Neuronal stem cell (in vitro differentiated cells): ENCODE results near the gene CHN1. TPM values are rescaled to one million over a fixed set of nuclear protein-coding genes. Genes with fewer than 3 reads are reported as not detected.

Source experiments
- DNase-seq: peaks from one replicate; pipeline ENCODE4 v3.0.0-alpha.2; 2013; ENCODE audit warnings: low spot score
- H2AFZ ChIP-seq: one replicate; pipeline ENCODE4 v1.6.1; 2013; ENCODE audit warnings: mild to moderate bottlenecking, low read length, inconsistent platforms
- H2AK5ac ChIP-seq: 2 replicates; pipeline ENCODE4 v1.6.1; 2013; ENCODE audit warnings: low read depth, mild to moderate bottlenecking, inconsistent platforms, low read length, moderate library complexity, mixed read lengths
- H2BK120ac ChIP-seq: 2 replicates; pipeline ENCODE4 v1.6.1; 2013; ENCODE audit warnings: low read depth, mild to moderate bottlenecking, inconsistent platforms, low read length, moderate library complexity, mixed read lengths
- H2BK12ac ChIP-seq: one replicate; pipeline ENCODE4 v1.6.1; 2013; ENCODE audit warnings: low read length, inconsistent platforms
- H2BK15ac ChIP-seq: 2 replicates; pipeline ENCODE4 v1.6.1; 2013; ENCODE audit warnings: mild to moderate bottlenecking, low read length, inconsistent platforms, mixed read lengths
- H2BK5ac ChIP-seq: one replicate; pipeline ENCODE4 v1.6.1; 2013; ENCODE audit warnings: inconsistent platforms, mild to moderate bottlenecking, low read length, moderate library complexity
- H3K14ac ChIP-seq: one replicate; pipeline ENCODE4 v1.6.1; 2013; ENCODE audit warnings: low read length, inconsistent platforms
- H3K18ac ChIP-seq: 2 replicates; pipeline ENCODE4 v1.6.1; 2013; ENCODE audit warnings: low read length, inconsistent platforms
- H3K23ac ChIP-seq: 2 replicates; pipeline ENCODE4 v1.6.1; 2013; ENCODE audit warnings: low read depth, mild to moderate bottlenecking, mixed read lengths, low read length, inconsistent platforms; ENCODE audit not compliant: poor library complexity
- H3K27ac ChIP-seq: replicated peaks from 3 replicates; pipeline ENCODE4 v1.5.1; 2013; ENCODE audit warnings: low read length, inconsistent platforms
- H3K27me3 ChIP-seq, 3 experiments: 2 replicates each; pipeline ENCODE4 v1.6.1; 2013; ENCODE audit warnings: low read length in 3 of 3, mild to moderate bottlenecking in 2 of 3, inconsistent platforms in 1 of 3, low read depth in 1 of 3, mixed read lengths in 1 of 3, moderate library complexity in 1 of 3; ENCODE audit not compliant: control insufficient read depth in 3 of 3, insufficient read depth in 3 of 3
- H3K36me3 ChIP-seq, 2 donors: replicated peaks in 1 of 2; 2 replicates each; pipeline ENCODE4 v1.6.1; 2013; ENCODE audit warnings: low read length in 2 of 2; ENCODE audit not compliant: control insufficient read depth in 2 of 2, insufficient read depth in 2 of 2
- H3K4ac ChIP-seq: 2 replicates; pipeline ENCODE4 v1.6.1; 2013; ENCODE audit warnings: inconsistent platforms, mild to moderate bottlenecking, low read length, moderate library complexity
- H3K4me1 ChIP-seq, 2 donors: 1 replicate in 1 of 2; 2 replicates in 1 of 2; pipeline ENCODE4 v1.6.1; 2013; ENCODE audit warnings: low read length in 2 of 2, low read depth in 1 of 2; ENCODE audit not compliant: control insufficient read depth in 2 of 2, insufficient read depth in 1 of 2
- H3K4me2 ChIP-seq: one replicate; pipeline ENCODE4 v1.6.1; 2013; ENCODE audit warnings: mild to moderate bottlenecking, low read length, inconsistent platforms; ENCODE audit not compliant: insufficient read depth, poor library complexity, severe bottlenecking
- H3K4me3 ChIP-seq, 2 donors: 2 replicates each; pipeline ENCODE4 v1.5.1; 2013; ENCODE audit warnings: low read length in 2 of 2, mild to moderate bottlenecking in 2 of 2, inconsistent platforms in 1 of 2, moderate library complexity in 1 of 2
- H3K79me1 ChIP-seq: one replicate; pipeline ENCODE4 v1.6.1; 2013; ENCODE audit warnings: low read depth, mild to moderate bottlenecking, inconsistent platforms, low read length, moderate library complexity
- H3K9ac ChIP-seq: one replicate; pipeline ENCODE4 v1.6.1; 2013; ENCODE audit warnings: mild to moderate bottlenecking, low read depth, low read length, inconsistent platforms; ENCODE audit not compliant: poor library complexity
- H3K9me3 ChIP-seq, 2 donors: replicated peaks in 1 of 2; 2 replicates each; pipeline versions ENCODE3 to v1.6.1; 2013; ENCODE audit warnings: low read length in 2 of 2, mild to moderate bottlenecking in 2 of 2, inconsistent platforms in 1 of 2, low read depth in 1 of 2, mixed read lengths in 1 of 2, moderate library complexity in 1 of 2; ENCODE audit not compliant: control insufficient read depth in 2 of 2, insufficient read depth in 1 of 2
- H4K8ac ChIP-seq: one replicate; pipeline ENCODE4 v1.6.1; 2013; ENCODE audit warnings: low read depth, mild to moderate bottlenecking, inconsistent platforms, low read length, moderate library complexity
- H4K91ac ChIP-seq: one replicate; pipeline ENCODE4 v1.6.1; 2013; ENCODE audit warnings: low read length, low read depth, mild to moderate bottlenecking, inconsistent platforms; ENCODE audit not compliant: poor library complexity
- WGBS, 2 donors: extraction: QIAGEN DNeasy Blood & Tissue Kit; methylation state at CpG; one replicate each; pipeline ENCODE4 v1.1.7; 2013; ENCODE audit warnings: missing lambda C conversion rate in 2 of 2, mixed read lengths in 1 of 2; ENCODE audit not compliant: insufficient read length in 2 of 2, insufficient replicate concordance in 1 of 2; ENCODE audit errors: extremely low coverage in 2 of 2; 5-methylcytosine and 5-hydroxymethylcytosine counted together
- polyA plus RNA-seq, 2 experiments: library from polyadenylated mRNA; stranded (reverse); fragments of 200-250 nt; gene quantifications; one replicate each; pipeline ENCODE4 v1.2.3, GENCODE V29; 2013

CHN1 gene
- polyA plus RNA-seq (2013, experiment 1 of 2), result 39.8 TPM
- 38.8 TPM for polyA plus RNA-seq (2013, experiment 2 of 2)

- peak within 1 kb of the TSS; percentile 92 for H3K9ac ChIP-seq
- no peaks in the 10 kb centered on the region for H3K9me3 ChIP-seq
- H2AFZ ChIP-seq, result peak within 1 kb of the TSS; percentile 92
- peaks cover 0 to 18% of the 10 kb centered on the region in 2 donors for H3K36me3 ChIP-seq
- peak within 1 kb of the TSS; percentile 98 for H3K14ac ChIP-seq
- H2AK5ac ChIP-seq, result peak within 1 kb of the TSS; percentile 70
- peak within 1 kb of the TSS; percentile 98 for H2BK120ac ChIP-seq
- H3K18ac ChIP-seq, result peak within 1 kb of the TSS; percentile 99
- peak; percentile 91 for DNase-seq
- H3K27me3 ChIP-seq, result no peaks in the 10 kb centered on the region
- H2BK5ac ChIP-seq, result peak within 1 kb of the TSS; percentile 98
- peak within 1 kb of the TSS; percentile 68 to 100 for H3K4me3 ChIP-seq
- peak within 1 kb of the TSS; percentile 97 for H3K27ac ChIP-seq
- H2BK15ac ChIP-seq, result peak within 1 kb of the TSS; percentile 100
- H3K79me1 ChIP-seq, result peaks cover 3% of the 10 kb centered on the region
- peak within 1 kb of the TSS; percentile 37 for H3K4ac ChIP-seq
- H2BK12ac ChIP-seq, result no peak within 1 kb of the TSS
- no peak within 1 kb of the TSS for H4K91ac ChIP-seq
- H3K4me2 ChIP-seq, result peak within 1 kb of the TSS; percentile 67
- H4K8ac ChIP-seq, result no peak within 1 kb of the TSS
- no CpG with 5 or more reads among the region's 89 CpGs for WGBS, 2 donors
- H3K4me1 ChIP-seq, result peaks cover 8 to 23% of the 10 kb centered on the region in 2 donors
- H3K23ac ChIP-seq, result peak within 1 kb of the TSS; percentile 91
Observed at GRCh38 chr2:175004980-175005732, at the start of gene CHN1. Gene CHN1, minus strand, starts transcription at chr2:175005381. Its CDS starts 469 bp downstream, at chr2:175004912.

GRCh38 chr2:175054340-175054739, 49.2 kb upstream of the CHN1 start:
- peaks cover 0 to under 1% of the 10 kb centered on the region in 2 donors for H3K9me3 ChIP-seq
- H3K23ac ChIP-seq, result no peak overlapping the region
- H2BK12ac ChIP-seq, result no peak overlapping the region
- H3K18ac ChIP-seq, result no peak overlapping the region
- H3K36me3 ChIP-seq, result peaks cover 0 to 9% of the 10 kb centered on the region in 2 donors
- H3K9ac ChIP-seq, result no peak overlapping the region
- H3K27me3 ChIP-seq, result no peaks in the 10 kb centered on the region
- no peak overlapping the region for H4K91ac ChIP-seq
- no peak overlapping the region for H3K14ac ChIP-seq
- H2BK120ac ChIP-seq, result no peak overlapping the region
- no peak overlapping the region for H3K27ac ChIP-seq
- H3K4me2 ChIP-seq, result no peak overlapping the region
- no peak overlapping the region for H2BK5ac ChIP-seq
- no peak overlapping the region for H3K4ac ChIP-seq
- no CpG with 5 or more reads among the region's 4 CpGs for WGBS, 2 donors
- H2AK5ac ChIP-seq, result no peak overlapping the region
- no peak overlapping the region for H2BK15ac ChIP-seq
- no peak overlapping the region for H4K8ac ChIP-seq
- H3K4me1 ChIP-seq, result no peaks in the 10 kb centered on the region
- no peak overlapping the region for H2AFZ ChIP-seq
- no peak for DNase-seq
- H3K79me1 ChIP-seq, result no peaks in the 10 kb centered on the region
- H3K4me3 ChIP-seq, result no peak overlapping the region

GRCh38 chr2:175049661-175050060, 44.5 kb upstream of the CHN1 start:
- Histone ChIP-seq H3K9me3 (peaks cover 0 to 5% of the 10 kb centered on the region in 2 donors), H3K36me3 (no peaks in the 10 kb centered on the region)

GRCh38 chr2:175048275-175048674, 43.1 kb upstream of the CHN1 start:
- Histone ChIP-seq H3K4ac (no peak overlapping the region), H3K14ac (no peak overlapping the region), H2BK120ac (no peak overlapping the region), H2BK15ac (no peak overlapping the region), H3K4me1 (no peaks in the 10 kb centered on the region), H4K8ac (no peak overlapping the region), H3K4me3 (no peak overlapping the region), H3K27me3 (no peaks in the 10 kb centered on the region), H3K36me3 (no peaks in the 10 kb centered on the region), H2AK5ac (no peak overlapping the region), H3K27ac (no peak overlapping the region), H3K9me3 (peaks cover 0 to 9% of the 10 kb centered on the region in 2 donors), H2BK5ac (no peak overlapping the region), H4K91ac (no peak overlapping the region), H3K79me1 (no peaks in the 10 kb centered on the region), H2BK12ac (no peak overlapping the region), H2AFZ (no peak overlapping the region), H3K9ac (no peak overlapping the region), H3K18ac (no peak overlapping the region), H3K4me2 (no peak overlapping the region), H3K23ac (no peak overlapping the region)
- no peak for DNase-seq
- no CpG with 5 or more reads among the region's 2 CpGs for WGBS, 2 donors

More at GRCh38 chr2:175049661-175050060, 44.5 kb upstream of the CHN1 start:
- H3K27me3 ChIP-seq, result no peaks in the 10 kb centered on the region
- H3K9ac ChIP-seq, result no peak overlapping the region
- no peak overlapping the region for H3K27ac ChIP-seq
- no peak overlapping the region for H3K23ac ChIP-seq
- H3K4me2 ChIP-seq, result no peak overlapping the region
- no peak overlapping the region for H2BK5ac ChIP-seq
- H2BK120ac ChIP-seq, result no peak overlapping the region
- no peak overlapping the region for H3K4ac ChIP-seq
- no peak overlapping the region for H3K18ac ChIP-seq
- H2BK12ac ChIP-seq, result no peak overlapping the region
- no peak overlapping the region for H4K8ac ChIP-seq
- no peak for DNase-seq
- H3K4me1 ChIP-seq, result no peaks in the 10 kb centered on the region
- no peak overlapping the region for H2AK5ac ChIP-seq
- H2AFZ ChIP-seq, result no peak overlapping the region
- no peak overlapping the region for H2BK15ac ChIP-seq
- H3K79me1 ChIP-seq, result no peaks in the 10 kb centered on the region
- no peak overlapping the region for H3K4me3 ChIP-seq
- no peak overlapping the region for H4K91ac ChIP-seq
- no peak overlapping the region for H3K14ac ChIP-seq
